Measurements from ENCODE around the gene SFT2D1. TPM values are rescaled to one million over a fixed set of nuclear protein-coding genes. Genes with fewer than 3 reads are reported as not detected.
"Not testable (repeated sequence)": the region's sequence is repeated elsewhere in the genome, so short reads cannot be mapped to it uniquely, and the experiment has no call there.

Gene SFT2D1
- total and polyA plus RNA-seq, 9 donors, result 21.1 to 37.2 (median 35.8) TPM

- Histone ChIP-seq H3K9me3 (replicated peaks; ENCODE audit: control insufficient read depth, low read depth, low read length) (no peaks in the 10 kb centered on the region), H3K4me3 (ENCODE audit: low read length) (no peak overlapping the region), H3K27ac (ENCODE audit: low read length) (no peak overlapping the region), H3K36me3 (ENCODE audit: control insufficient read depth, insufficient read depth, low read length) (no peaks in the 10 kb centered on the region), H3K4me1 (ENCODE audit: control insufficient read depth, insufficient read depth, low read length) (no peaks in the 10 kb centered on the region), H3K27me3 (ENCODE audit: control insufficient read depth, insufficient read depth, low read length) (peaks cover 7% of the 10 kb centered on the region)
- DNase-seq, result no peak
- WGBS (ENCODE audit: insufficient coverage), result no CpG with 5 or more reads among the region's 1 CpG
Observed at GRCh38 chr6:166353507-166353906, 11.2 kb upstream of the SFT2D1 start.

DNA sequence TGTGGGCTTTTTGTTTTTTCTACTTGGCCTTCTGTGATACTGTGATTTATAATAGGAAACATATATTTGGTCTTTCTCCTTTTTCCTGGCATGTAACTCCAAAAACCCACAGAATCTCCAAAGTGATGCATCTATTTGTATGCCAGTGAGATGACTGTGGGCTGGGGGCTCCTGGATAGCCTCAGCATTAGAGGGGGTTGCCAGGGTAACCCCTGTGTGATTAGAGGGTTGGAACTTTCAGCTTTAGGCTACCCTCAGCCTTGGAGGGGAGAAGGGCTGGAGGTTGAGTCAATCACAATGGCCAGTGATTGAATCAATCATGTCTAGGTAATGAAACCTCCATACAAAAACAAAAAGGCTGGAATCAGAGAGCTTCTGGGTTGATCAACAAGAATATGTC is 10.6 kb upstream of the SFT2D1 start:
- H3K9me3 ChIP-seq (replicated peaks; ENCODE audit: control insufficient read depth, low read depth, low read length), result no peaks in the 10 kb centered on the region
- no peak for DNase-seq
- peaks cover 7% of the 10 kb centered on the region for H3K27me3 ChIP-seq (ENCODE audit: control insufficient read depth, insufficient read depth, low read length)
- H3K36me3 ChIP-seq (ENCODE audit: control insufficient read depth, insufficient read depth, low read length), result no peaks in the 10 kb centered on the region
- no peak overlapping the region for H3K4me3 ChIP-seq (ENCODE audit: low read length)
- no peak overlapping the region for H3K27ac ChIP-seq (ENCODE audit: low read length)
- H3K4me1 ChIP-seq (ENCODE audit: control insufficient read depth, insufficient read depth, low read length), result no peaks in the 10 kb centered on the region

GRCh38 chr6:166351715-166352285 is 9.5 kb upstream of the SFT2D1 start:
- no peaks in the 10 kb centered on the region for H3K36me3 ChIP-seq (ENCODE audit: control insufficient read depth, insufficient read depth, low read length)
- DNase-seq, result peak; percentile 41
- H3K27ac ChIP-seq (ENCODE audit: low read length), result no peak overlapping the region
- H3K4me3 ChIP-seq (ENCODE audit: low read length), result no peak overlapping the region
- no peaks in the 10 kb centered on the region for H3K4me1 ChIP-seq (ENCODE audit: control insufficient read depth, insufficient read depth, low read length)
- H3K9me3 ChIP-seq (replicated peaks; ENCODE audit: control insufficient read depth, low read depth, low read length), result no peaks in the 10 kb centered on the region
- WGBS (ENCODE audit: insufficient coverage), result no CpG with 5 or more reads among the region's 4 CpGs
- H3K27me3 ChIP-seq (ENCODE audit: control insufficient read depth, insufficient read depth, low read length), result peaks cover 7% of the 10 kb centered on the region

DNA sequence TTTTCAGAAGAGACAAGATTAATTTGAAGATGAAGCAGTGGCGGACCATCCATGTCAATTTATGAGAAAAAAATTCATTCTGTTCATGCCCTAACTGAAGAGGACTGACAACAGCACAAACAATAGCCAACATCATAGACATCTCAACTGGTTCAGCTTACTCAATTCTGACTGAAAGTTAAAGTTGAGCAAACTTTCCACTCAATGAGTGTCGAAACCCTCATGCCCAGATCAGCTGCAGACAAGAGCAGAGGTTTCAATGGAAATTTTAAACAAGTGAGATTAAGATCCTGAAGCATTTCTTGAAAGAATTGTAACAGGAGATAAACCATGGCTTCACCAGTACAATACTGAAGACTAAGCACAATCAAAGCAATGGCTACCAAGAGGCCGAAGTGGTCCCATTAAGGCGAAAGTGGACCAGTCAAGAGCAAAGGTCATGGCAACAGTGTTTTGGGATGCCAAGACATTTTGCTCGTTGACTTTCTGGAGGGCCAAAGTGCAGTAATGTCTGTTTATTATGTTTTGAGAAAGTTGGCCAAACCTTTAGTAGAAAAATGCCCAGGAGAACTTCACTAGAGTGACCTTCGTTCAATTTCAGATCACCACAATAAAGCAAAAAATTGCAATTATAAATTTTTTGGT is 6.1 kb upstream of the SFT2D1 start:
- no peaks in the 10 kb centered on the region for H3K36me3 ChIP-seq (ENCODE audit: control insufficient read depth, insufficient read depth, low read length)
- no peak overlapping the region for H3K4me3 ChIP-seq (ENCODE audit: low read length)
- no peaks in the 10 kb centered on the region for H3K9me3 ChIP-seq (replicated peaks; ENCODE audit: control insufficient read depth, low read depth, low read length)
- DNase-seq, result no peak
- H3K27me3 ChIP-seq (ENCODE audit: control insufficient read depth, insufficient read depth, low read length), result no peaks in the 10 kb centered on the region
- H3K27ac ChIP-seq (ENCODE audit: low read length), result no peak overlapping the region
- H3K4me1 ChIP-seq (ENCODE audit: control insufficient read depth, insufficient read depth, low read length), result no peaks in the 10 kb centered on the region
- 97% methylated on average over 3 of the region's 6 CpGs for WGBS (ENCODE audit: insufficient coverage)

- Histone ChIP-seq H3K27ac (ENCODE audit: low read length) (no peak overlapping the region), H3K27me3 (ENCODE audit: control insufficient read depth, insufficient read depth, low read length) (no peaks in the 10 kb centered on the region), H3K4me1 (ENCODE audit: control insufficient read depth, insufficient read depth, low read length) (no peaks in the 10 kb centered on the region), H3K4me3 (ENCODE audit: low read length) (no peak overlapping the region), H3K9me3 (replicated peaks; ENCODE audit: control insufficient read depth, low read depth, low read length) (no peaks in the 10 kb centered on the region), H3K36me3 (ENCODE audit: control insufficient read depth, insufficient read depth, low read length) (no peaks in the 10 kb centered on the region)
- DNase-seq, result peak; percentile 23
Observed at GRCh38 chr6:166346965-166347364, 4.6 kb upstream of the SFT2D1 start.

- Histone ChIP-seq H3K36me3 (ENCODE audit: control insufficient read depth, insufficient read depth, low read length) (no peaks in the 10 kb centered on the region), H3K4me3 (ENCODE audit: low read length) (no peak overlapping the region), H3K4me1 (ENCODE audit: control insufficient read depth, insufficient read depth, low read length) (peaks cover 2% of the 10 kb centered on the region), H3K27ac (ENCODE audit: low read length) (no peak overlapping the region), H3K9me3 (replicated peaks; ENCODE audit: control insufficient read depth, low read depth, low read length) (no peaks in the 10 kb centered on the region), H3K27me3 (ENCODE audit: control insufficient read depth, insufficient read depth, low read length) (no peaks in the 10 kb centered on the region)
- WGBS (ENCODE audit: insufficient coverage), result no CpG with 5 or more reads among the region's 3 CpGs
- DNase-seq, result no peak
Observed at GRCh38 chr6:166346449-166346848, 4.1 kb upstream of the SFT2D1 start.

DNA sequence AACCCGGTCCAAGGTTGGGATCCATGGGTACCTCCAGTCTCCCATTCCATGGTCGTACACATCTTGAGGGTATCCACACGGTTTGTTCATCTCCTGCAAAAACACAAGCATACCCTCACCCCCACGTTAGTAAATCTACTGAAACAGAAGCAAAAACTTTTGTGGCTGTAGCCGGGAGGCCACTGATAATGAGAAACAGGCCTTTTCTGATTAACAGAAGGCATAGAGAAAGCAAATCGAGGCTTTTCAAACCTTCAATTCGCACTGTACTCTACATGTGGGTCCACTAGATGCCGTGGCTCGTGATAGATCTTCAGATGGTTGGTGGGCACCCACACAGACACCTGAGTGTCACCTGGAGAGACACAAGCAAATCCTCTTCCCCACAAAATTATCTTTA is 3.3 kb upstream of the SFT2D1 start:
- not testable (repeated sequence) for H3K4me3 ChIP-seq (ENCODE audit: low read length); H3K27me3 ChIP-seq (ENCODE audit: control insufficient read depth, insufficient read depth, low read length)

DNA sequence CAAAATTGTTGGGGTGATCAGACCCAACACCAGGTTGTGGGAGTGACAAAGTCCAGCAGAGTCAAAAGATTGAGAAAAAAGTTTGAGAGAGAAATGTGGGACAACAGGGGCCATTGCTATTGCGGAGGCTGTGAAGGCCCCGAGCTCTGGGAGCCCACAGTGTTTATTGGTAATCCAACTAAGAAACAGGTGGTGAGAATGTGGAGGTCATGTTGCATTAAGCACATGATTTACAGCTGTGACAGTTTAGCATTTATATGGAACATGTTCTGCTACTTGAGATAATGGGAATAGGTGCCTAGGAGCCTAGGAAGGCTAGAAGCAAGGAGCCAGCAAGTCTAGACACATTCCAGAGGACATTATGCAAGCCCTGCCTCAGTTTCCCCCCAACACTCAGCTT is 2.6 kb upstream of the SFT2D1 start:
- 79% methylated on average over 2 of the region's 2 CpGs for WGBS (ENCODE audit: insufficient coverage)

More for the DNA sequence above, 3.3 kb upstream of the SFT2D1 start:
- not testable (repeated sequence) for H3K27ac ChIP-seq (ENCODE audit: low read length); H3K9me3 ChIP-seq (replicated peaks; ENCODE audit: control insufficient read depth, low read depth, low read length); H3K36me3 ChIP-seq (ENCODE audit: control insufficient read depth, insufficient read depth, low read length); DNase-seq; H3K4me1 ChIP-seq (ENCODE audit: control insufficient read depth, insufficient read depth, low read length)
- 65% methylated on average over 6 of the region's 9 CpGs for WGBS (ENCODE audit: insufficient coverage)

GRCh38 chr6:166344240-166344639 is 1.9 kb upstream of the SFT2D1 start:
- Histone ChIP-seq H3K27ac (ENCODE audit: low read length) (no peak overlapping the region), H3K27me3 (ENCODE audit: control insufficient read depth, insufficient read depth, low read length) (no peaks in the 10 kb centered on the region), H3K4me3 (ENCODE audit: low read length) (no peak overlapping the region), H3K4me1 (ENCODE audit: control insufficient read depth, insufficient read depth, low read length) (peaks cover 9% of the 10 kb centered on the region), H3K9me3 (replicated peaks; ENCODE audit: control insufficient read depth, low read depth, low read length) (no peaks in the 10 kb centered on the region), H3K36me3 (ENCODE audit: control insufficient read depth, insufficient read depth, low read length) (peaks cover 9% of the 10 kb centered on the region)
- DNase-seq, result no peak
- WGBS (ENCODE audit: insufficient coverage), result 87% methylated on average over 6 of the region's 8 CpGs

More for the DNA sequence above, 2.6 kb upstream of the SFT2D1 start:
- DNase-seq, result peak; percentile 11
- not testable (repeated sequence) for H3K27me3 ChIP-seq (ENCODE audit: control insufficient read depth, insufficient read depth, low read length); H3K27ac ChIP-seq (ENCODE audit: low read length); H3K36me3 ChIP-seq (ENCODE audit: control insufficient read depth, insufficient read depth, low read length); H3K4me1 ChIP-seq (ENCODE audit: control insufficient read depth, insufficient read depth, low read length); H3K9me3 ChIP-seq (replicated peaks; ENCODE audit: control insufficient read depth, low read depth, low read length); H3K4me3 ChIP-seq (ENCODE audit: low read length)

- peak overlapping the region; percentile 93 for H3K27ac ChIP-seq (ENCODE audit: low read length)
- peaks cover 9% of the 10 kb centered on the region for H3K4me1 ChIP-seq (ENCODE audit: control insufficient read depth, insufficient read depth, low read length)
Observed at GRCh38 chr6:166343150-166343487, 774 bp upstream of the SFT2D1 start.

GRCh38 chr6:166341977-166342348 is 382 bp downstream of the SFT2D1 start:
- DNase-seq, result peak; percentile 54
- peak overlapping the region; percentile 93 for H3K27ac ChIP-seq (ENCODE audit: low read length)
- no peaks in the 10 kb centered on the region for H3K27me3 ChIP-seq (ENCODE audit: control insufficient read depth, insufficient read depth, low read length)
- peak overlapping the region; percentile 90 for H3K4me3 ChIP-seq (ENCODE audit: low read length)
- 1% methylated on average over 16 of the region's 16 CpGs for WGBS (ENCODE audit: insufficient coverage)
- H3K36me3 ChIP-seq (ENCODE audit: control insufficient read depth, insufficient read depth, low read length), result peaks cover 14% of the 10 kb centered on the region
- H3K9me3 ChIP-seq (replicated peaks; ENCODE audit: control insufficient read depth, low read depth, low read length), result no peaks in the 10 kb centered on the region
- peaks cover 9% of the 10 kb centered on the region for H3K4me1 ChIP-seq (ENCODE audit: control insufficient read depth, insufficient read depth, low read length)

More at GRCh38 chr6:166343150-166343487, 774 bp upstream of the SFT2D1 start:
- WGBS (ENCODE audit: insufficient coverage), result no CpG with 5 or more reads among the region's 3 CpGs
- Histone ChIP-seq H3K9me3 (replicated peaks; ENCODE audit: control insufficient read depth, low read depth, low read length) (no peaks in the 10 kb centered on the region), H3K36me3 (ENCODE audit: control insufficient read depth, insufficient read depth, low read length) (peaks cover 9% of the 10 kb centered on the region), H3K27me3 (ENCODE audit: control insufficient read depth, insufficient read depth, low read length) (no peaks in the 10 kb centered on the region), H3K4me3 (ENCODE audit: low read length) (peak overlapping the region; percentile 90)
- peak; percentile 41 for DNase-seq

Measured in muscle of leg (tissue), 11 donors.